Measurements from ENCODE around the gene SLC38A10. TPM values are rescaled to one million over a fixed set of nuclear protein-coding genes. Genes with fewer than 3 reads are reported as not detected.
A peak's percentile ranks its signal among the peaks of the same experiment; 100 is the strongest.

SLC38A10 gene
- total and polyA plus RNA-seq, 8 donors = 72.8 to 190 (median 96.9) TPM

DNA sequence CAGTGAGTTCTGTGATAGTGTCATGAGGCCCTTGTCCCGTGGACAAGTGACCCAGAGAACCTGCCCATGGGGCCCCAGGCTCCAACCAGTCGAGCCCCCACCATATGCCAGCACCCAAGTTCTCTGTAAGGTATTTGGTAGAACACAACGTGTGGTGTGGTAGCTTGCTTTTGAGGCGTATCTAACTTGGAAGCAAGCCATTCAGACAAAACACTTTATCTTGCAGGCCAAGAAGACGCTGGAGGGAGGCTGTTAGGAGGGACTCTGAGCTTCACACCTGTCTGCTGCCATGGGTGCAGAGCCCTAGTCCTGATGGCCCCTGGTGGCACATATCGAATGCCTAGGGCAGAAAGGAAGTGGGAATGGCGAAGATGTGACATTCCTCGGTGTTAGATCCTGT is 54.3 kb downstream of the SLC38A10 start:
- Histone ChIP-seq H3K9me3 (no peaks in the 10 kb centered on the region), H3K4me1 (peaks cover 0 to 10% (median 7%) of the 10 kb centered on the region in 3 donors), H3K4me3 (no peak overlapping the region), H3K36me3 (no peaks in the 10 kb centered on the region), H3K27ac (no peak overlapping the region), H3K27me3 (no peaks in the 10 kb centered on the region)
- no peak for TF ChIP-seq CTCF (IDR thresholded peaks at IDR 0.05)
- FAIRE-seq (no peak), ATAC-seq (no peak), DNase-seq (peak in 2 of 6 donors; percentile 14 to 41)
- intact Hi-C loops (cut with DNase I) = no loop called here
- WGBS, 2 donors = 57 to 61% methylated on average over 8 of the region's 8 CpGs

DNA sequence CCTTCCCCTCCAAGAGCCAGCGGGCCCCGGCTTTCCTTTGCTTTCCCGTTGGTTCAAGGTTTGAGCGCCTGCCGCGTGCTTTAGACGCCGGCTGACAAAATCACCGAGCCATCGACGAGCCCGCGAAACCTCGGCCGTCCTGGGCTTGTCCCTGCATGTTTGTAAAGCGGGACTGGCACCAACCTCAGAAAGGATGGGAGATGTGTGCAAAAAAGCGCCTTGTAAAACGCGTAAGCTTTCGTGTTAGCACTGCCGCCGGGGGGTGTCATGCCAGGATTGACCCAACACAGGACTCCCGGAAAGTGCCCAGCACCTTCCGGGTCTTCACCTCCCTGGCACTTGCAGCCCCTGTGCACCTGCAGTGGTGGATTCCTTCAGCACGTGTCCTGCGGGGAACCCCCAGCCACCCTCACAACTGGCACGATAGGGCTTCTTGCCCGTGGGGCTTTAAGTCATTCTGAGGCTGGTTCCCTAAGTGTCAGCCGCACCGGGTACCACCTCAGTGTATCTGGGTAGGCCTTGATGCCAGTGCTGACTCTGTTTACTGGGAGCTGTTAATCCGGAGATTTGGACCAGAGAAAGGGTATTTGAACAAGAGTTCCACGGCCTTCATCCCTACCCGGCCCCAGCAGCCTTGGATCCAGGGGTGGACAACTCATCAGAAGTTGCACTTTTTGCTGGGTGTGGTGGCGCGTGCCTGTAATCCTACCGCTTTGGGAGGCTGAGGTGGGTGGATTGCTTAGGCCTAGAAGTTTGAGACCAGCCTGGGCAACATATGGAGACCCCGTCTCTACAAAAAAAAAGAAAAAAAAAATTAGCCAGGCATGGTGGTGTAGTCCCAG is 55.2 kb downstream of the SLC38A10 start:
- peak overlapping the region; percentile 57 to 75 (median 63) for H3K27ac ChIP-seq
- intact Hi-C loops (cut with DNase I) = no loop called here
- ATAC-seq (peak in 1 of 4 donors; percentile 0), DNase-seq (peak in 2 of 6 donors; percentile 43 to 63), FAIRE-seq (no peak)
- peak overlapping the region; percentile 84 to 98 (median 89) for H3K4me3 ChIP-seq
- H3K36me3 ChIP-seq = no peaks in the 10 kb centered on the region
- WGBS, 2 donors = 12% methylated on average over 37 of the region's 37 CpGs
- no peaks in the 10 kb centered on the region for H3K9me3 ChIP-seq
- peaks cover 0 to 10% (median 7%) of the 10 kb centered on the region in 3 donors for H3K4me1 ChIP-seq
- no peaks in the 10 kb centered on the region for H3K27me3 ChIP-seq
- no peak for TF ChIP-seq CTCF (IDR thresholded peaks at IDR 0.05)

GRCh38 chr17:81238815-81239713 is 56.0 kb downstream of the SLC38A10 start, which contains the start of the genes NDUFAF8 and TEPSIN:
Gene NDUFAF8, plus strand, starts transcription at chr17:81239318. Its CDS starts 46 bp downstream, at chr17:81239364.
Gene TEPSIN, minus strand, starts transcription at chr17:81239055. Its CDS starts 22 bp downstream, at chr17:81239033.
- peaks cover 0 to 10% (median 7%) of the 10 kb centered on the region in 3 donors for H3K4me1 ChIP-seq
- DNase-seq (peak; percentile 92 to 99 (median 98)), ATAC-seq (peak; percentile 91 to 97 (median 92)), FAIRE-seq (peak; percentile 98)
- no peaks in the 10 kb centered on the region for H3K27me3 ChIP-seq
- no peak for TF ChIP-seq CTCF (IDR thresholded peaks at IDR 0.05)
- WGBS, 2 donors = 0% methylated on average over 100 of the region's 100 CpGs
- intact Hi-C loops (cut with DNase I) = no loop called here
- H3K27ac ChIP-seq = peak within 1 kb of the TSS; percentile 57 to 75 (median 63)
- peak within 1 kb of the TSS; percentile 84 to 98 (median 94) for H3K4me3 ChIP-seq
- H3K9me3 ChIP-seq = no peaks in the 10 kb centered on the region
- no peaks in the 10 kb centered on the region for H3K36me3 ChIP-seq

GRCh38 chr17:81238490-81238814 is 56.7 kb downstream of the SLC38A10 start:
- intact Hi-C loops (cut with DNase I) = no loop called here
- ATAC-seq = peak in 2 of 4 donors; percentile 1 to 2

More at GRCh38 chr17:81238490-81238814, 56.7 kb downstream of the SLC38A10 start:
- peak overlapping the region in 3 of 4 donors; percentile 17 to 49 (median 18) for H3K27ac ChIP-seq
- H3K4me1 ChIP-seq = peaks cover 0 to 10% (median 7%) of the 10 kb centered on the region in 3 donors
- FAIRE-seq = no peak
- no peaks in the 10 kb centered on the region for H3K9me3 ChIP-seq
- H3K4me3 ChIP-seq = peak overlapping the region; percentile 84 to 98 (median 94)
- H3K27me3 ChIP-seq = no peaks in the 10 kb centered on the region
- 0% methylated on average over 26 of the region's 26 CpGs for WGBS, 2 donors
- H3K36me3 ChIP-seq = no peaks in the 10 kb centered on the region
- no peak for DNase-seq
- no peak for TF ChIP-seq CTCF (IDR thresholded peaks at IDR 0.05)
